Activated B cell treated with CpG ODN at 0.5 μM for 24 hours (primary cell): ENCODE results near the gene FICD. TPM values are rescaled to one million over a fixed set of nuclear protein-coding genes. Genes with fewer than 3 reads are reported as not detected.

Experiments
- ATAC-seq: fragments of 200-7000 bp; cut with Tn5 transposase; one replicate; pipeline ENCODE4 v1.10.0; 2021; ENCODE audit warnings: low read depth, mild to moderate bottlenecking, moderate library complexity
- CTCF ChIA-PET: fragments of 350-600 bp; sonication (Branson Sonifier 250); formaldehyde crosslinking; loops from one replicate; lab custom pipeline; 2021; ENCODE audit warnings: antibody characterized with exemption; lab: Charles Lee
- POLR2A ChIA-PET: fragments of 350-600 bp; sonication (Branson Sonifier 250); formaldehyde crosslinking; loops from one replicate; lab custom pipeline; 2021; ENCODE audit warnings: antibody characterized with exemption; lab: Charles Lee
- DNase-seq: peaks from one replicate; pipeline ENCODE4 v3.0.0; 2022
- H3K27ac Mint-ChIP-seq: one replicate; pipeline ENCODE4 v1.8.0; 2020; ENCODE audit warnings: mixed read lengths
- H3K27me3 Mint-ChIP-seq: one replicate; pipeline ENCODE4 v1.8.0; 2021; ENCODE audit warnings: mixed read lengths
- H3K36me3 Mint-ChIP-seq: one replicate; pipeline ENCODE4 v1.8.0; 2021; ENCODE audit warnings: low read depth, mixed read lengths
- H3K4me1 Mint-ChIP-seq: one replicate; pipeline ENCODE4 v1.8.0; 2021; ENCODE audit warnings: mixed read lengths
- H3K4me3 Mint-ChIP-seq: one replicate; pipeline ENCODE4 v1.8.0; 2020; ENCODE audit warnings: mild to moderate bottlenecking, mixed read lengths
- H3K9me3 Mint-ChIP-seq: one replicate; pipeline ENCODE4 v1.8.0; 2020; ENCODE audit warnings: mixed read lengths
- CTCF ChIP-seq: fragments of 200-600 bp; IDR thresholded peaks from one replicate; pipeline ENCODE4 v1.8.0; 2022; ENCODE audit warnings: antibody characterized with exemption, mild to moderate bottlenecking
- intact Hi-C: fragments of 100-400 bp; cut with micrococcal nuclease; formaldehyde crosslinking; loops from one replicate; pipeline ENCODE4 v1.15.1; 2024
- total RNA-seq: library from RNA; stranded (reverse); gene quantifications from 2 replicates; pipeline ENCODE4 v1.2.3, GENCODE V29; 2022

Gene FICD
- total RNA-seq, 1 donor from 2014 or later, result 11.2 TPM

- DNase-seq, result no peak
- peaks cover 70% of the 10 kb centered on the region for H3K36me3 Mint-ChIP-seq
- peak overlapping the region; percentile 97 for H3K27ac Mint-ChIP-seq
- no peak for ATAC-seq
- H3K9me3 Mint-ChIP-seq, result no peaks in the 10 kb centered on the region
- POLR2A ChIA-PET, result interaction anchor here (0.6 to 10.6 kb wide), 15 partner anchors 10 to 271 kb away, joined by 3 to 158 read pairs (median 4); partner anchors contain the start of gene SELPLG
- CTCF ChIA-PET, result interaction anchor here (0.9 to 14.5 kb wide), 9 partner anchors 50 to 382 kb away, joined by 3 to 338 read pairs (median 5); partner anchors contain the start of gene SELPLG
- intact Hi-C loops, result loop anchor here (1.0 to 10.0 kb wide), 4 partner anchors 68 to 1007 kb away; partner anchors contain the start of genes MMAB and MVK
- TF ChIP-seq CTCF, result no peak
- peaks cover 92% of the 10 kb centered on the region for H3K4me1 Mint-ChIP-seq
- peak overlapping the region; percentile 79 for H3K4me3 Mint-ChIP-seq
- H3K27me3 Mint-ChIP-seq, result no peaks in the 10 kb centered on the region
Measured at GRCh38 chr12:108567406-108568337, 52.6 kb downstream of the FICD start.

GRCh38 chr12:108568338-108569154, 53.5 kb downstream of the FICD start:
- ChIA-PET CTCF (interaction anchor here (0.9 to 14.5 kb wide), 9 partner anchors 49 to 234 kb away, joined by 3 to 338 read pairs (median 6); partner anchors contain the start of gene SELPLG), POLR2A (interaction anchor here (0.6 to 10.6 kb wide), 12 partner anchors 11 to 799 kb away, joined by 3 to 158 read pairs (median 4); partner anchors contain the start of gene SELPLG)
- no peak for TF ChIP-seq CTCF
- H3K9me3 Mint-ChIP-seq, result no peaks in the 10 kb centered on the region
- DNase-seq (no peak), ATAC-seq (peak; percentile 64)
- peak overlapping the region; percentile 79 for H3K4me3 Mint-ChIP-seq
- peaks cover 95% of the 10 kb centered on the region for H3K4me1 Mint-ChIP-seq
- H3K27me3 Mint-ChIP-seq, result no peaks in the 10 kb centered on the region
- intact Hi-C loops, result loop anchor here (1.0 to 10.0 kb wide), 4 partner anchors 67 to 1006 kb away; partner anchors contain the start of genes MMAB and MVK
- H3K36me3 Mint-ChIP-seq, result peaks cover 68% of the 10 kb centered on the region
- peak overlapping the region; percentile 97 for H3K27ac Mint-ChIP-seq

Other genes starting within 250 kb of the FICD start
- 0.05 and 0.24 TPM in 2 replicates for gene CMKLR1, start 176.0 kb upstream of the FICD start, total RNA-seq
- 88.4 and 107 TPM in 2 replicates for gene SART3, start 45.9 kb downstream of the FICD start, total RNA-seq
- 114 and 117 TPM in 2 replicates for gene ISCU, start 47.3 kb downstream of the FICD start, total RNA-seq
- not detected in 2 replicates for gene TMEM119, start 82.8 kb downstream of the FICD start, total RNA-seq
- 1.8 and 2.0 TPM in 2 replicates for gene SELPLG, start 118.6 kb downstream of the FICD start, total RNA-seq
- 68.3 and 69.4 TPM in 2 replicates for gene CORO1C, start 216.2 kb downstream of the FICD start, total RNA-seq